ENCODE results near the gene FGFR2.

The FGFR2 gene

DNA sequence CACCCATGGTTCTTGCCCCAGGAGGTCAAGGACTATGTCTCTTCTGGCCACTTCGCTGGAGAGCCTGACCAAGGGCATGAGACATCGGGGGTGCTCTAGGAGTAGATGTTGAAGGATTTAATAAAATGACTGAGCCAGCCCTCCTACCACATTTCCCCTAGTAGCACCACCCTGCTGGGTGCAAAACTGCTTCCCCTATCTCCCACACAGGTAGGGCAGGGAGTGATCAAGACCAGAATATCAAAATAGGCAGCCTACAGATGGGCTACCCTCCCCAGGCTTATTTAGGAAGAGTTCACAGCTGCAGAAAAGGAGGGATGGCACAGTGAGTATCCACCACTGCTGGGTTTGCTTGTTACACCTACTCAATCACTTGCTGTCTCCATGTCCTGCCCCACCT is 103.9 kb downstream of the FGFR2 start:
- DNase-seq (ENCODE audit: low read depth, low spot score): no peak

DNA sequence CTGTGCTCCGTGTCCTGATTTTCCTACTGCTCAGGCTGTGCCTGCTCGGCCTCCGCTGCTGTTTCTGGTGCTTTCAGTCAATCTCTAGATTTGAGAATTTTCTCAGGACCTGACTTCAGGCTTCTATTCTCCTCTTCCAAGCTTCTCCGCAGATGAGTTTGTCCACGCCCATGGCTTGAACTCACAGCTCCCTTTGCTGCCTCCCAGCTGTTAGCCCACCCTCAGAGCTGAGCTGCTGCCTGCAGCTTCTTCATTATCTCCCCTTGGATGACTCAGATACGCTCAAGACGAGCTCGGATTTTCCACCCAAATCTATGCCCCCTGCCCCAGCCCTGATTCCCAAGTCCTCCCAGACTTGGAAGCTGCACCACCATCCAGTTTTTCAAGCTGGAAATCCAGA is 104.7 kb downstream of the FGFR2 start:
- no peak for DNase-seq (ENCODE audit: low read depth, low spot score)

DNA sequence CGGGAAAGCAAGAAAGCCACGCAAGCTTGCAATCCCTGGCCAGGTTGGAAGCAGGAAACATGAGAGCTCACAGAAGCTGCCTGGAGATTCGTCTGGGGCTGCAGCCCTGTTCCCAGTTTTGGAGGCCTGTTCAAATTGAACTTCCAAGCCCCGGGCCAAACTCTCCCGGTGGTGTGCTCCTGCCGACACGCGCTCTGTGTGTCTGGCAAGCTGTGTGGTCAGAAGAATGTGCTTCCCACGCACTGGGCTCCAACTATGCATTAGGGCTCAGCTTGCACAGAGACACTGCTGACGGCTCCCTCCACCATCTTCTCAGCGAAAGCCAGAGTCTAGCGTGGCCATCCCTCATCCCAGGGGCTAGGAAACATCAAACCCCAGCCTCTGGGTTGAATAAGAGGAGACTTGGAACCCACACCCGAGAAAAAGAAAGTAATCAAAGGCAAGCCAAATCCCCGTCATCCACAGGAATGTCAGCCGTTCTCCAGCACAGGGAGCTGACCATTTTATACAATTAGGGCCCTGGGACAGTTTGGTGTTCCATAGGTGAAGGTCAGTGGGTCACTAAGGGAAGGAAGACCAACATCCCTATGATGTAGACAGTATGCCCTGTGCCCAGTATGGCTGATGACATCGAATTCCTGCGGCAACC is 107.2 kb downstream of the FGFR2 start:
- peak; percentile 57 for DNase-seq (ENCODE audit: low read depth, low spot score)

DNA sequence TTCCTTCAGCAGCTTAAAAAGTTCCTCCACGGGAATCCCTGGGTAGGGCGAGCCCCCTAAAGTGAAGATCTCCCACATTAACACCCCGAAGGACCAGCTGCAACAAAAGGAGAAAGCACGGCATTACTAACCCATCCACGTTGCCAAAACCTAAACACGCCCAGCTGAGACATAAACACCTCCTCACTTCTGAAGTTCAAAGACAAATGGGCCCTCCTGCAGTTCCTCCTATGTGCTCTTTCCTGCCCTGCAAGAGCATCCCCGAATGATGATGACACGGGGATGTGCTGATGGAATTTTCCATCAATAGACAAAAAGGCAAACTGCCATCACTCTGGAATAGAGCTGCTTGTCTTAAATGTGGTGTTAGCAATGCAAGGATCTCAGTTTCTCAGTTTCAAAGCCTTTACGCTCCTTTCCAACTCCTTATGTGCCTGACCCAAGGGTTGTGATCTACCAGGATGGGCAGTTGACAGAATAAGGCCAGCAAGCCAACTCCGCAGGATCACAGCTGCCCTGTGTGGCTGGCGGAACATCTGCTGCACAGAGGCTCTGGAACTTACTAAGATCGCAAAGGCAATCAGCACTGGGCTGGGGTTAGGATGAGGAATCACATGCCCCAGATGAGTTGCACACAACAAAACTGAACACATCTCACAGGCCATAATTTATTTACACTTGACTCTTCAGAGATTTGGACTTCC is 112.7 kb downstream of the FGFR2 start:
- no peak for DNase-seq (ENCODE audit: low read depth, low spot score)

DNA sequence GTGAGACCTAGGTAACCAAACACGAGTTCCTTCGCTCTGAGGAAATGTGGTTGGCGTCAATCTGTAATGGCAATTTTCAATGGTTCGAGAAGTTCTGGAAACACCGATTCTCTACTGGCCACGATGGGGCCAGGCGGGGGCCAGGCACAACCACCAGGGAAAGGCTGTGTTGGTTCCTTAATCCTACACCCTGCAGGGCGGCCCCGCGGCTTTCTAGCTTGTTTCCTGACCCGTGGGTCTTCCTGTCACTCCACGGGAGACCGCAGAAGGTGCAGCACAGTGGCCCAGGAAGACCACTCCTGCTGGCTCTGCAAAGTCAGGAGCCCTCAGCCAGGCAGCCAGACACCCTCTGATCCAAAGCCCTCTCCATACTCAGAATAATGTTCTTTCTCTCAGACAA is 113.4 kb downstream of the FGFR2 start:
- DNase-seq (ENCODE audit: low read depth, low spot score): no peak

DNA sequence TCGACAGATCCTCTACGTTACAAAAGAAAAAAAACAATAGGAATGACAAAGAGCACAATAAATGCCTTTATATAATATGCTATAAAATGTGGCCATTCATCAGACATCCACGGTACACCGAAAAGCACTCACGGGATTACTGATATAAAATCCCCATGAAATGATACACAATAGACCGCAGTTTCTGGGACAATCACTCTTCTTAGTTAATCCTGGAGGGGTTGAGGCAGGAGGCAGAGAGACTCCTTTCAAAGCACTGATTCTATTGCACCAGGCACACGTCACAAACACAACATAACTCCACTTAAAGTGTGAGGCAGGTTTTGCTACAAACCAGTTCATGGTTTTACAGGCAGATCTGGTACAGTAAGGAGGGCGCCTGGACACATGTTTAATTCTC is 113.8 kb downstream of the FGFR2 start:
- no peak for DNase-seq (ENCODE audit: low read depth, low spot score)

DNA sequence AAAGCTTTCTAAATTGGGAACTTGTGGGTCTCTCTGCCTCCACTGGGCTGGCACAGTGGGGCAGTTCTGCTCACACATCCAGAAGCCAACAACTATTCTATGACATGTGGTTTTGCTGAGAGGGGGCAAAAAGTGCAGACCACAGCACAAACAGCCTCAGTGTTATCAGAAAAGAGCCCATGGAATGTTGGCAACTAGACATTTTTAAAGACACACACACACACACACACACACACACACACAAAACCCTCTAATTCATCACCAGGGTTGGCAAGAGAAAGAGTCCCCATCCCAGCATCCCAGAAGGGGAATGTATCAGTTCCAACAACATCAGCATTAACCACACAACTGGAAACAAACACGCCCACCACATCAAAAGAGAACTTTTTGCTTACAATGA is 117.1 kb downstream of the FGFR2 start:
- DNase-seq (ENCODE audit: low read depth, low spot score): peak; percentile 92

DNA sequence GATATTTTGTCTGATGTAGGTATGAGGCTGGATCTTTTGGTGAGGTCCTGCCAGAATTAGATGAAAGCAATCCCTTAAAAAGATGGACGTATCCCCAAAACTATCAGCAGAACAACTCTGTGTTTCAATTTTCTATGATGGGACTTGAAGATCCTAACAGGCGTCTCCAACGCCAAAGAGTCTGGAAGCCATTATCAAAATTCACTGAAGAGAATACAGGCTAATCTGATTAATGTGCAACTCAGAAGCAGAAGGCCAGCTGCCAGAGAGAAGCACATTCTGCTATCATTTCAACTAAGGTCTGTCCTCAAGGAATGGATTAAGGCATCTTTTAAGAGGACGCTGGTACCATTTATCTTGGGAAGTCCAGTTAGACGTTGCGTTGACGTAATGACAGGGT is 119.7 kb downstream of the FGFR2 start:
- DNase-seq (ENCODE audit: low read depth, low spot score): no peak

DNA sequence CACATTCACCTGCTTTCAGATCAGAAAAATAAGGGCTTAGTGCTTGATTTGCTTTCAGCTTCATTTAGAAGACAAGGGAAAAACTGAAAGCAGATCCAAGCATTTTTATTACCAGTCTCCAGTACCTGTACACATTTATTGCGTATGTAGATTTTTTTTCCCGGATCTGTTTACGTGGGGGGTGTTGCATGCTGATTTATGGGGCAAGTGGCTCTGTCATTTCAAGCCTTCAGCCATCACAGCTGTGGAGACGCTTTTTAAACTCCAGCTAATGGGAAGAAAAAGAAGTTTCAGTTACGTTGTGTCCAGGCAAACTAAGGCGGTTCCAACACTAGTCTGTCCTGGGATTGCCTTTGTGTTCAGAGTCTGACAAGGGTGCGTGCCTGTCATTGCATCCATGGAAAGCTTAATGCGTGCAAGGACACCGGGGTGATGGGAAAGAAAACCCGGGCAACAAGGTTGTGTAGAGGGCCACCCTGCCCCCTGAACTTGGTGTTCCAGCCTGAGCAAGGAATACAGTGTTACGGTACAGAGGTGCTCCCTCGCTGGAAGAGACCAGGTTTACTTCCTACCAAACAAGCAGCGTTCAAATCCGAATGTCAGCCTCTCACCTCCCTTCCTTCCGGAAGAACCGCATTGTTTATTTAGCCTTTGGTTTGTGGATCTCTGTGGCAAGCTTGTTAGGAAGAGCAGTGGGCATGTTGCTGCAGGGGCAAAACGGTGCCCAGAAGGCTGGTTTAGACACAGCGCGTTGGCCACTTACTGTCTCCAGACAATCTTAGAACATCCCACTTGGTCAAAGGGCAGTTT is 128.2 kb downstream of the FGFR2 start:
- no peak for DNase-seq (ENCODE audit: low read depth, low spot score)

DNA sequence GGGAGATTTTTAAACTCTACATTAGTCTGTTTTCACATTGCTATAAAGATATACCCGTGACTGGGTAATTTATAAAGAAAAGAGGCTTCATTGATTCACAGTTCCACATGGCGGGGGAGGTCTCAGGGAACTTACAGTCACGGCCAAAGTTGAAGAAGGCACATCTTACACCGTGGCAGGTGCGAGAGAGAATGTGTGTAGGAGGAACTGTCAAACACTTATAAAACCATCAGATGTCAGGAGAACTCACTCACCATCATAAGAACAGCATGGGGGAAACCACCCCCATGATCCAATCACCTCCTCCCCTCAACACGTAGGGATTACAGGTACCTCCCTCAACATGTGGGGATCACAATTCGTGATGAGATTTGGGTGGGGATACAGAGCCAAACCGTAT is 129.5 kb downstream of the FGFR2 start:
- no peak for DNase-seq (ENCODE audit: low read depth, low spot score)

DNA sequence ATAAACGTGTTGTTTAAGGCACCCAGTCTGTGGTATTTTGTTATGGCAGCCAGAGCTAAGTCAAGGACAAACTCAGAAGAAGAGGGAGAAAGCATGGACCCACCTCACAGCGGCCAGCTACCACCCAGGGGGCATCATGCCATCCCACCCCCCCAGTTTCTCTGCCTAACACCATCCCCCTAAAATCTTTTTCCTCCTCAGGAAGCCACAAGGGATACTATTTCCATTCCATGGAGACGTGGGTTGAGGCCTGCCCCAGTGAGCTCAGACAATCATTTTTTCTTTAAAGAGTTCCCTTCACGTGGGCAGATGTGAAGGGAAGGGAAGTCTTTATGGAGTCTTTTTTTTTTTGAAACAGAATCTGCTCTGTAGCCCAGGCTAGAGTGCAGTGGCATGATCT is 131.8 kb downstream of the FGFR2 start:
- no peak for DNase-seq (ENCODE audit: low read depth, low spot score)

DNA sequence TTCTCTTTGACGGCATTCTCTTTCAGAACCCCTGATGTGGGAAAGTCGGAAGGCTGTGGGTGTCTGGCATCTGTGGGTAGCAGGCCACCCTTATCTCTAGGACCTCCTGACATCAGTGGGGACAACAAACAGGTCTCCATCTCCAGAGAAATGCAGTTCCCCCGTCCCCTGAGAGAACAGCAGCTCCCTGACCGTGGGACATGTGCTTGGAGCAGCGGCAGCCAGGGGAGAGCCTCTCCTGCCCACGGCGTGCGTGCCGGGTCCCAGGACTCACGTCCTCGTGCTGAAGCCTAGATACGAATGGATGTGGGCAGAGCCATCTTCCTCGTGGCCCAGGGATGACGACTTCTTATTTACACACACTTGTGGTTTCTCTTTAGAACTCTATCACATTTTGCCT is 133.0 kb downstream of the FGFR2 start:
- DNase-seq (ENCODE audit: low read depth, low spot score): no peak

DNA sequence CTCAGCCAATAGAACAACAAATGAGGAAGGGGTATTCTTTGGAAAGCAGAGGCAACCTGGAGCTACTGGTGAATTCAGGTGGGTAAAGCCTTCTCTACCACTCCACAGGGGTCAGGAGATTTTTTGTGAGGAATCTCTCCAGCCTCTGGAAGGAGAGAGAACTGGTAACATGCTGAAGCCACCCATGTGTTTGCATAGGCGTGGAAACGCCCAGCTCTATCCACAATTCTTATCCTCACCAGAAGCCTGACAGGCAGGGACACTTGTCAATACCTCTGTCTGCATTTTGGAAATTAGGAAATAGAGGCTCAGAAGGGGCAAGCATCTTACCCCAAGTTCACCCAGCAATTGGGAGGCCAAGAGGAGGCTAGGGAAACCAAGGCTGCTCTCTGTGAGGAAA is 133.7 kb downstream of the FGFR2 start:
- no peak for DNase-seq (ENCODE audit: low read depth, low spot score)

DNA sequence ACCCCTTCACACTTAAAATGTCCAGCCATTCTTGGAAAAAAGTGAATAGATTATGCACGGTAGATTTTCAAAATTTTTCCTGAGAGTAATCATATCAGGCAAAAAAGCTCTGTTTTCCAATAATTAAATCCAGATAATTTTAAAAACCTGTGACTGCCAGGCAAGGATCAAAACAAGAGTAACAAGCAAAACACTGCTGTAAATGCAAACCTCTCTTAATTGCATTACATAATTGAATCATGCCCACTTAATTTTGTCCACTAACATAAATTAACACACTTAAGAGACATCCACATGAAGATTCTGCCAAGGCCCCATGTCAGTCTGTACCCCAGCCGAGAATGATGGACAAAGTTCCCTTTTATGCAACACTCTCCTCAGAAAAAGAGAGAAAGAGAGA is 135.3 kb downstream of the FGFR2 start:
- no peak for DNase-seq (ENCODE audit: low read depth, low spot score)

DNA sequence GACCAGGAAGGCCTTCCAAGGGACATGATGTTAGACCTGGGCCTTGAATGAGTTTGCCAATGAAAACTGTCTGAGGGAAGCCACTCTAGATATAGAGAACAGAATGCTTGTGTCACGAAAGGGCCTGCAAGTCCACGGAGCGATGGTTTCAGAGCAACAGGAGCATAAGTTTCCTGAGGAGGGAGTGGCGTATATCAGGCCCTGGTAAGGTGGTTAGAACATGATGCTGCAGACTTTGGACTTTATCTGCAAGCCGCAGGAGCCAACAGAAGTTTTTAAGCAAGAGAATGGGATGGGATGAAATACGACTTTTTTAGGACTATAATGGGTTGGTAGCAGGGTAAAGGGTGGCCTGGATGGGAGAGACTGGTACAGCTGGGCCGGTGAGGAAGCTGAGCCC is 136.0 kb downstream of the FGFR2 start:
- no peak for DNase-seq (ENCODE audit: low read depth, low spot score)

DNA sequence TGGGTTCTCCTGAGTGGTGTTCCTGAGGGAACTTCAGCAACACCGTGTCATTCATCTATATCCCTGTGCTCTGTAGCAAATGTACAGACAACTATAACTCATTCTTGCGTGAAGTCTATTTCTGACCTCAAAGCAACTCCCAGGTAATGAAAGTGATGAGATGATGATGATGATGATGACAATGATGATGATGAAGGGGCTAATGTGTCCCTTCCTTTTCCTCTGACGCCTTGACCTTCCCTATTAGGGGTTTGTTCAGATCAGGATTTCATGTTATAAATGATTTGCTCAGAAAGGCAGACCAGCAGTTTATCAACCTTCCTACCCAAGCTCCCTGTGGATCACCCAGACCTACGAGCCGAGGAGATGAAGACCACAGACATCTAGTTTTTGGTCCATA is 136.9 kb downstream of the FGFR2 start:
- DNase-seq (ENCODE audit: low read depth, low spot score): no peak

DNA sequence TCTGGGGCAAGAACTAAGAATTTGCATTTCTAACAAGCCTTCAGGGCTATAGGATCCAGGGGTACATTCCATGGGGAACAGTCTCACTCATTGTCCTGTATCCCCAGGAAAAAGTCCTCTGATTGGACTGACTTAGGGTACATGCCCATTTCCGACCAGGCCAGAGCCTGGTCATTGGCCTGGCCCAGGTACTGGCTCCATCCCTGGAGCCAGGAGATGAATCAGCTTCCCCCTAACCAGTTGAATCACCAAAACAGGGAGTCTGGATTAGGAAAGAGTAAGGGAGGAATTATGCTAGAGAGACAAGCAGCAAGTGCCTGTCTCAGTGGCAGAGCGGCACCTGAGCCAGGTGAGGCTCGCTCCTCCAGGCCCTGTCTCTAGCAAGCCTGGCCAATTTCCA is 137.5 kb downstream of the FGFR2 start:
- peak; percentile 32 for DNase-seq (ENCODE audit: low read depth, low spot score)

DNA sequence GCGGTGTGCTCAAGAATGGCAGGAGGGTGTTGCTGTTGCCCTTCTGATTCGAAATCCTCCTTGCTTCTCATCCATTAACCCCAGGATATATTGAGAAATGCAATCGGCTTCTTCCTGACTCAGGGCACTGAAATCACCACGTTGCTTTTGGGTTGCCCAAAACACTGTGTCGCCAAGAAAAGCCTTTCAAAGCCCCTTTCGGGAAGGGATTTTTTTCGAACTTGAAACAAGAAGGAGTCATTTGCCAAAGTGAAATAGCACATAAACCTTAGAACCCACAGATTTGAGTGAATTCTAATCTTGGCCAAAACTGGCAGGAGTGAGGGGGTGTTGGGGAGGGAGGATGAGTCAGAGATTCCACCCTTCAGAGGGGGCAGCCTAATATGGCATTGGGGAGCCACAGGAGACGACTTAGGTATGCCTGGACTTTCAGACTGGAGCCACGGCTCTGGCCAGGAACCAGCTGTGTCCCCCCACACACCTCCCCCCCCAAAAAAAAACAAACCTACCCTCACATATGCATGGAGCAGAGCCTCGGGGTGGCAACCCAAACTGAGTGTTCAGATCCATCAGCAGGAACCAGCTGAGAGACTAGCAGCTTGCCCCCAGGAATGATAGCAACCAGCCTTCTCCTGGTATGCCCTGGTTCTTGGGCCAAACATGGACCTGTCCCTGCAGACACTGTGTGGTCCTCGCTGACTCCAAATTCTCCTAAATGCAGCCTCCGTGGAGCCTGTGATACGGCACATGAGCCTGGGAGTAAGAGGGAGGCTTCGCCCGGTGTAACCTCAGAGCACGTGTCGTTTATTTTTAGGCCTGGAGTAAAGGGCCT is 138.4 kb downstream of the FGFR2 start:
- DNase-seq (ENCODE audit: low read depth, low spot score): peak; percentile 96

DNA sequence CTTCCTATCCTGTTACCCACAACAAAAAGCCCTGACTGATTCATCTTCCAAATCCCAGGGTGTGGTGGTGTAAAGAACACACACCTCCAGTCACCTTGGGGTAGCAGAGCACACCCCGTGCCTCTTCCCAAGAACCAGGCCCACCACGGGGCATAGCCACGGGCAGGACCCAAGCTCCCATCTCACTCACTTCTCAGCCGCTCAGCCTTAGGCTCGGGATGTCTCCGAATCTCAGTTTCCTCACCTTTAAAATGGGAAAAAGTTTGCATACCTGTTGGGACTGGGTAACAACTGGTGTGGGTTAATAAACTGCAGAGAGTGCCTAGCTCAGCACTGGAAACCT is 139.0 kb downstream of the FGFR2 start:
- DNase-seq (ENCODE audit: low read depth, low spot score): no peak

DNA sequence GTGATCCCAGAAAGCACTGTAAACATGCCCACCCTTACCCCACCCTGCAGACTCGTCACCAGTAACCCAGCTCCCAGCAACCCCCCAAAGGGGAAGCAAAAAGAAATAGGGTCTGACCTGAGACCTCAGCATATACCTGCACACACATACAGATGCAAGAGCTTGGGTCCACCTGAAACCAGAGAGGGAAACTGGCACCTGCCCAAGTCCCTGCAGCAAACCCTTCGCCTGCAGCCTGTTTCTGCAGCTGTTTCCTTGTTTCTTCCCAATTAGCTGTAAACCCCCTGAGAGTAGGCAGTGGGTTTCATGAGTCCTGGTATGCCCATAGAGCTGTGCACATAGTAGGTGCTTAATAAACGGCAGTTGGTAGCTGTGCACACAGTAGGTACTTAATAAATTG is 140.5 kb downstream of the FGFR2 start:
- DNase-seq (ENCODE audit: low read depth, low spot score): no peak

DNA sequence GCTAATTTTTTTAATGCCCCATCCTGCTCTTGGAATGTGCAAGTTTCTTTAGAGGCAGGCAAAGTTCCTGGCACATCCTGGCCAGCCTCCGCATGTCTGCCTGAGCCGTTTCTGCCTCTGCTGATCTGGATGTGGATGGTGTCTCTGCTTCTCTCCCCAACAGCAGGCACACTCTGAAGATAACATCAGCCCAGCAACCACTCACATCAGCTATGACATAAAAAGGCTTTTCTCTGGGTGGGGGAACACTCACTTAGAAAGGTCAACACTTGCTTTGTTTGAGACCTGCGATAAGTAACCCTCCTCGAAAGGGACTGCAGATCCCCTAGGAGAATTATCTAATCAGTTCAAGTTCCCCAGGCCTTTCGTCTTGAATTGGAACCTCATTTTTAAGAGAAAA is 142.9 kb downstream of the FGFR2 start:
- DNase-seq (ENCODE audit: low read depth, low spot score): no peak

DNA sequence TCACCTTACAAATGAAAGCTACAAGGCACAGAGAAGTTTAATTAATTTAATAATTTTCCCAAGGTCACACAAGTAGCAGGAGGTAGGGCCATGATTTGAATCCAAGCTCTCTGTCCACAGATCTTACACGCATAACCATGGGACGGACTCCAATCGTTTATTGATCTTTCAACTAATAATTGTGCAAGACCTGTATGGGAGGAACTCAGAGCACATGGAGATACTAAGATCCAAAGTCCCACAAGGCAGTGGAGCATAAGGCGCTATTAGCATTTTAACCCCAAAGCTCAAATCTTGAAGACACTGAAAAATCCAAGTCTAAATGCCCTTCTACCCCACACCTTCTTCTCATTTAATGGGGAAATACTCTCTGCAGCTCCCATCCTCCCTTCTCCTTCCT is 143.5 kb downstream of the FGFR2 start:
- DNase-seq (ENCODE audit: low read depth, low spot score): no peak

Measured in astrocyte of the hippocampus (primary cell).